ENCODE data around the gene DDR1.
A peak's percentile ranks its signal among the peaks of the same experiment; 100 is the strongest.

The DDR1 gene

GRCh38 chr6:30882759-30883684 is 1.3 kb upstream of the DDR1 start:
- Histone ChIP-seq H3K4me3 (ENCODE audit: low read depth, low read length) (no peak overlapping the region), H3K27ac (no peak overlapping the region), H3K27me3 (replicated peaks) (no peaks in the 10 kb centered on the region), H3K36me3 (replicated peaks) (no peaks in the 10 kb centered on the region)
- no peak for DNase-seq
- TF ChIP-seq, protein P1, sequence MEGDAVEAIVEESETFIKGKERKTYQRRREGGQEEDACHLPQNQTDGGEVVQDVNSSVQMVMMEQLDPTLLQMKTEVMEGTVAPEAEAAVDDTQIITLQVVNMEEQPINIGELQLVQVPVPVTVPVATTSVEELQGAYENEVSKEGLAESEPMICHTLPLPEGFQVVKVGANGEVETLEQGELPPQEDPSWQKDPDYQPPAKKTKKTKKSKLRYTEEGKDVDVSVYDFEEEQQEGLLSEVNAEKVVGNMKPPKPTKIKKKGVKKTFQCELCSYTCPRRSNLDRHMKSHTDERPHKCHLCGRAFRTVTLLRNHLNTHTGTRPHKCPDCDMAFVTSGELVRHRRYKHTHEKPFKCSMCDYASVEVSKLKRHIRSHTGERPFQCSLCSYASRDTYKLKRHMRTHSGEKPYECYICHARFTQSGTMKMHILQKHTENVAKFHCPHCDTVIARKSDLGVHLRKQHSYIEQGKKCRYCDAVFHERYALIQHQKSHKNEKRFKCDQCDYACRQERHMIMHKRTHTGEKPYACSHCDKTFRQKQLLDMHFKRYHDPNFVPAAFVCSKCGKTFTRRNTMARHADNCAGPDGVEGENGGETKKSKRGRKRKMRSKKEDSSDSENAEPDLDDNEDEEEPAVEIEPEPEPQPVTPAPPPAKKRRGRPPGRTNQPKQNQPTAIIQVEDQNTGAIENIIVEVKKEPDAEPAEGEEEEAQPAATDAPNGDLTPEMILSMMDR (IDR thresholded peaks at IDR 0.05; ENCODE audit: low read depth, low read length, missing control alignments) = no peak
- in situ Hi-C loops (cut with HindIII; ENCODE audit: low pct_ligation_motif_present, low sequenced_read_pairs) = no loop called here

GRCh38 chr6:30884521-30885480 is 482 bp downstream of the DDR1 start:
- peak; percentile 9 for DNase-seq
- H3K27me3 ChIP-seq (replicated peaks) = no peaks in the 10 kb centered on the region
- TF ChIP-seq, protein P1 (IDR thresholded peaks at IDR 0.05; ENCODE audit: low read depth, low read length, missing control alignments) = no peak
- in situ Hi-C loops (cut with HindIII; ENCODE audit: low pct_ligation_motif_present, low sequenced_read_pairs) = no loop called here
- no peaks in the 10 kb centered on the region for H3K36me3 ChIP-seq (replicated peaks)
- H3K27ac ChIP-seq = no peak overlapping the region
- peak overlapping the region; percentile 62 for H3K4me3 ChIP-seq (ENCODE audit: low read depth, low read length)

DNA sequence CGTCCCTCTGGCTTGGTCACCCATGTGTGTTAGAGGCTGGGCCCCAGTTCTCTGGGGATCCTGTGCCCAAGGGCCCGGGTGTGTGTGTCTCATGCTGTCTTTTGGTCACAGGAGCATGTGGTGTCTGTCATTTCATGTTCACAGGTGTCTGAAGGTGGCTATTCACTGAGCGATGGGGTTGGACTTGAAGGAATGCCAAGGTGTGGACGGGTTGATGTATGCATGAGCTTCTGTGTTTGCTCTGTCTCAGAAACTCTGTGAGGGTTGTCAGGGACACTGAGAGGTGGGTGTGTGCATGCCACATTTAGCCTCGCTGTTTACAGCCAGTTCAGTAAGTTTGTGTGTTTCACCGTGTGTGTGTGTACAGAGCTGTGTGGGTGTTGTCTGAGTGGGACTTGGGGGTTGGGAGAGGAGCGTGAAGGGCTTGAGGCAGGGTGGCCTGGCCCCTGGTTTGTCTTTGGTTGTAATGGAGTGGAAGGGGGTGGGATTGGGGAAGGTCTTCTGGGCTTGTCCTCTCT is 1.2 kb downstream of the DDR1 start:
- Histone ChIP-seq H3K27ac (peak overlapping the region; percentile 10), H3K36me3 (replicated peaks) (no peaks in the 10 kb centered on the region), H3K27me3 (replicated peaks) (no peaks in the 10 kb centered on the region), H3K4me3 (ENCODE audit: low read depth, low read length) (peak overlapping the region; percentile 62)
- TF ChIP-seq, protein P1 (IDR thresholded peaks at IDR 0.05; ENCODE audit: low read depth, low read length, missing control alignments) = no peak
- in situ Hi-C loops (cut with HindIII; ENCODE audit: low pct_ligation_motif_present, low sequenced_read_pairs) = no loop called here
- peak; percentile 5 for DNase-seq

- Histone ChIP-seq H3K36me3 (replicated peaks) (no peaks in the 10 kb centered on the region), H3K4me3 (ENCODE audit: low read depth, low read length) (peak overlapping the region; percentile 62), H3K27ac (peak overlapping the region; percentile 10), H3K27me3 (replicated peaks) (no peaks in the 10 kb centered on the region)
- in situ Hi-C loops (cut with HindIII; ENCODE audit: low pct_ligation_motif_present, low sequenced_read_pairs) = no loop called here
- DNase-seq = peak; percentile 66
- TF ChIP-seq, protein P1 (IDR thresholded peaks at IDR 0.05; ENCODE audit: low read depth, low read length, missing control alignments) = no peak
Measured at GRCh38 chr6:30885999-30886896, 1.9 kb downstream of the DDR1 start.

DNA sequence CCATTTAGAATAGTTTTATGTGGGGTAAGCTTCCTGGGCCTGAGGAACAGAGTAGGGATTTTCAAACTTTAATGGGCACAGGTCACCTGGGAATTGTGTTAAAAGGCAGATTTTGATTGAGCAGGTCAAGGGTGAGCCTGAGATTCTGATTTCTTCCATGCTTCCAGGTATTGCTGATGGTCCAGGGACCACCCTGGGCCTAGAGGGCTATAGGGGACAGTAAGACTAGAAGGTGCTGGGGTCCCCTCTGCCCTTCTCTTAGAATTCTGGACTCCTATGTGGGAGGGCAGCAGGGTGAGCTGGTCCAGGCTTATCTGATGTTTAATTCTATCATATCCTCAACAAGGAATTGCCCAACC is 2.6 kb downstream of the DDR1 start:
- no peak for DNase-seq
- H3K27me3 ChIP-seq (replicated peaks) = no peaks in the 10 kb centered on the region
- no peaks in the 10 kb centered on the region for H3K36me3 ChIP-seq (replicated peaks)
- no peak overlapping the region for H3K4me3 ChIP-seq (ENCODE audit: low read depth, low read length)
- in situ Hi-C loops (cut with HindIII; ENCODE audit: low pct_ligation_motif_present, low sequenced_read_pairs) = no loop called here
- TF ChIP-seq, protein P1 (IDR thresholded peaks at IDR 0.05; ENCODE audit: low read depth, low read length, missing control alignments) = no peak
- no peak overlapping the region for H3K27ac ChIP-seq

Data from brain microvascular endothelial cell (primary cell).